Bronchial epithelial cell (primary cell): ENCODE measurements around the gene NUCB2. TPM values are rescaled to one million over a fixed set of nuclear protein-coding genes. Genes with fewer than 3 reads are reported as not detected.

Experiments
- DNase-seq: peaks from one replicate; pipeline ENCODE4 v3.0.0-alpha.2; 2010; ENCODE audit warnings: low read depth
- FAIRE-seq: peaks from 2 replicates; lab custom pipeline; 2011; peaks lifted over from hg19 to GRCh38; lab: Jason Lieb, UNC
- H3K27me3 ChIP-seq: 2 replicates; pipeline ENCODE4 v1.5.1; 2011; ENCODE audit warnings: low read length; ENCODE audit not compliant: control insufficient read depth, insufficient read depth
- H3K36me3 ChIP-seq: 2 replicates; pipeline ENCODE4 v1.5.1; 2011; ENCODE audit warnings: low read length; ENCODE audit not compliant: control insufficient read depth, insufficient read depth
- H3K4me3 ChIP-seq: 2 replicates; pipeline ENCODE4 v1.5.1; 2011; ENCODE audit warnings: mild to moderate bottlenecking, low read depth, low read length, control low read depth
- total RNA-seq: library from RNA; depleted of rRNA; stranded (reverse); fragments of >200 nt; gene quantifications from 2 replicates; pipeline ENCODE4 v1.2.1, GENCODE V29; 2014
- TF ChIP-seq, protein P1 (sequence below): IDR thresholded peaks from 2 replicates; pipeline ENCODE4 v1.5.1; 2011; ENCODE audit warnings: mild to moderate bottlenecking, moderate library complexity, low read length, control low read depth, inconsistent platforms; ENCODE audit not compliant: insufficient read depth, severe bottlenecking

Gene NUCB2
- total RNA-seq, 1 donor from 2014 or later, result 47.7 TPM

DNA sequence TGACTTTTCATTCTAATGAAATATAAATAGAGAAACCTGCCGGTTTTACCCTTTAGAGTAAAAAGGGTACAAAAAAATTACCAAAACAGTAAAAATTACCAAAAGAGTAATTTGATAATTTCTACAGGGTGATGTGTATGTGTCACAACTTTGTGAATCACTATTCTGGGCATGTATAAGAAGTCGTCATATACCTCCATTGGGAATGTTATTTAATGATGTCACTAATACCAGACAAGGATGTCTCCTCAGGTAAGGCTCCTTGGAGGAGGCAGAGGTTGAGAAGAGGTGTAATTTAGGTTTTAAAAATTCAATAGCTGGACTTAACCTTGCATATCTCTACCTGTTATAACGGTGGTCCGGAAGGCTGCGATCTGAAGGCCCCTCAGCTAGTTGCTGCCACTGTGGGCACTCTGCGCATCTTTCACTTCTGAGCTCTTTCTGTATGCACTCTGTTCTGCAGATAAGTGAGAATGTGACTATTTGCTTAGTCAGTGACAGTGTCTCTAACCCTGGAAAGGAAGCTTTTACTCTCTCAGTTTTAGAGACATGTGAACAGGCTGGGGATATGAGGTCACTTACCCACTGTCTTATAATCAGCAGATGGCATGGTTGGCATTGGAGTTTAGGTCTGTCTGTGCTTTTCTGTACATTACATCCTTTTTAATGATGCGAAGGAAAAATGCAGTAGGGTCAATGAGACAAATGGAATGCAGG, 74.1 kb downstream of the NUCB2 start:
- Histone ChIP-seq H3K27me3 (no peaks in the 10 kb centered on the region), H3K36me3 (no peaks in the 10 kb centered on the region), H3K4me3 (no peak overlapping the region)
- peak; percentile 53 for DNase-seq
- no peak for FAIRE-seq
- TF ChIP-seq, protein P1, sequence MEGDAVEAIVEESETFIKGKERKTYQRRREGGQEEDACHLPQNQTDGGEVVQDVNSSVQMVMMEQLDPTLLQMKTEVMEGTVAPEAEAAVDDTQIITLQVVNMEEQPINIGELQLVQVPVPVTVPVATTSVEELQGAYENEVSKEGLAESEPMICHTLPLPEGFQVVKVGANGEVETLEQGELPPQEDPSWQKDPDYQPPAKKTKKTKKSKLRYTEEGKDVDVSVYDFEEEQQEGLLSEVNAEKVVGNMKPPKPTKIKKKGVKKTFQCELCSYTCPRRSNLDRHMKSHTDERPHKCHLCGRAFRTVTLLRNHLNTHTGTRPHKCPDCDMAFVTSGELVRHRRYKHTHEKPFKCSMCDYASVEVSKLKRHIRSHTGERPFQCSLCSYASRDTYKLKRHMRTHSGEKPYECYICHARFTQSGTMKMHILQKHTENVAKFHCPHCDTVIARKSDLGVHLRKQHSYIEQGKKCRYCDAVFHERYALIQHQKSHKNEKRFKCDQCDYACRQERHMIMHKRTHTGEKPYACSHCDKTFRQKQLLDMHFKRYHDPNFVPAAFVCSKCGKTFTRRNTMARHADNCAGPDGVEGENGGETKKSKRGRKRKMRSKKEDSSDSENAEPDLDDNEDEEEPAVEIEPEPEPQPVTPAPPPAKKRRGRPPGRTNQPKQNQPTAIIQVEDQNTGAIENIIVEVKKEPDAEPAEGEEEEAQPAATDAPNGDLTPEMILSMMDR, result no peak

DNA sequence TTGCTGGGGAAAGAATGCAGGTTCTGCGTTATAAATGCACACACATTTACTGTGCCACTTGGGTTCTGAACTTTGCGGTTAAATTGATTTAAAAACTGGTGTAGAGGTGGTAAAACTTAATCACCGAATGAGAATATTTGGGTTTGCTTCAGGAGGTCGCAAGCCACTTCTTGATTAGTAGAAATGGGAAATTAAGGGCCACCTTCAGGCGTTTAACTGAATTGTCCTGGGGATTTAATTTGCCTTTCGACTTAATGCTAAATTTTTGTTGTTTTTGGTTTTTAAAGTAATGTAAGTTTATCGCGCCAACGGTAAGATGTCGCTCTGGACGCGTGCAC, 74.6 kb downstream of the NUCB2 start:
- H3K36me3 ChIP-seq, result no peaks in the 10 kb centered on the region
- H3K27me3 ChIP-seq, result no peaks in the 10 kb centered on the region
- FAIRE-seq (no peak), DNase-seq (no peak)
- TF ChIP-seq, protein P1, result no peak
- peak overlapping the region; percentile 64 for H3K4me3 ChIP-seq

DNA sequence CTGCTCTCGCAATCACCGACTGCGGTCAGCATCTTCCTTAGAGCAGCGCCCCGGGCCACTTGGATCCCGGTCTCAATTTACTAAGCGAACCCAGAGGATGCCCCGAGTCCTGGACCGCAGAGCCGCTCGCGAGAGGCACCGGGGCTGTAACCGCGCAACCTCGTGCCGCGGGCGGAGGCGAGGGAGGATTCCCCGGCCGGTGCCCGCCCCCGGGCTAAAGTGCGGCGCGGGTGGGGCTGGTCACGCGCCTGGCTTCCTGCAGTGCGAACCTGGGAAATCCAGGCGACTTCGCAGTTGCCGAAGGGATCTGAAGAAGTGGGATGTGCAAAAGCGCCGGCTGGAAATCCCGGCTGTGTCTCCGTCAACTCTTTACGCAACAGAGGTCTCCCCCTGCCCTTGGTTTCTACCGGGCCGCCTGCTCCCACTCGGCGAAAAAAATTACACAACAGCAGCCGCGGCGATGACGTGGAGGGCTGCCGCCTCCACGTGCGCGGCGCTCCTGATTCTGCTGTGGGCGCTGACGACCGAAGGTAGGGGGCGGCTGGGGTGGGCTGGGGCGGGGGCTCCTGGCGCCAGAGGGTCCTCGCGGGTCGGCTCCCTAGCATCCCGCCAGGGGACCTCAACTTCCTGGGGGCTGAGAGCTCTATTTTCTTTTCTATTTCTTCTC, 75.1 kb downstream of the NUCB2 start, which contains the start of gene NCR3LG1:
NCR3LG1 (plus strand) TSS at position 291 of the 667 bp plus-strand sequence; CDS start at position 461, 170 bp downstream.
- H3K27me3 ChIP-seq, result no peaks in the 10 kb centered on the region
- no peaks in the 10 kb centered on the region for H3K36me3 ChIP-seq
- FAIRE-seq (no peak), DNase-seq (peak; percentile 38)
- TF ChIP-seq, protein P1, result no peak
- H3K4me3 ChIP-seq, result peak within 1 kb of the TSS; percentile 64

DNA sequence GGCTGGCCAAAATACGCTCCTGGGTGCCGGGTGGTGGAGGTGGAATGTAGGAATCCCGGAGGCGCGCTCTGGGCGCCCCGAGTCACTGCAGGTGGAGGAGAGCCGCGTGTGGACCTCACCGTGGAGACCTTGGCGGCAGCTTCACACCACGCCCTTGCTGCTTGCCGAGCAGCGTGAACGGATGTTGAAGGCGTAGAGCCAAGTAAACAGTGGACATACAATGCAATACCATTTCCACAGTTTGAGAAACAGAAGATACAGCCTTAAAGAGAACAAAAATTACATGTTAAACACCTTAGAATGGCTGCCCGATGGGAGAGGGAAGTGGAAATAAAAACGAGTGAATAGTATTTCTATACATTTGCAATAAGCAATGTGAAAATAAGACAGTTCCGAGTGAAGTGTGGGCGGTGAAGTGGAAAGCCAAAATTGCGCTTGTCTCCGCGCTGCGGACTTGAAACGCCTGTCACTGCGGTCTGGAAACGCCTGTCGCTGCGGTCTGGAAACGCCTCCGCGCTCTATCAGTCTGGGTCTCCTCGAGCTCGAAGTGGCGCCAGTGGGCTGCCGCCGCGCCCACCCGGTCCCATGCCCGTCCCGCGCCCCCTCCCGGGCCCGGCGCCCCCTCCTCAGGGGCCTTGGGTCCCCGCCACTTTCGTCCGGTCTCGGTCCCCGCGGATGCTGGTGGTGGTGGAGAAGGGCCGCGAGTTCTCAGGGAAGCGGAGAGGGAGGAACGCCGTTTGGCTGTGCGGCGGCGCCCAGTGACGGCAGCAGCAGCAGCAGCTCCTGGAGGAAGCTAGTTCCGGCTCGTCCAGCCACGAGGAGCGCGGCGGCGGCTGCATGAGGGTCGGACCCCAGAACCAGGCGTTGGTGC, 76.6 kb downstream of the NUCB2 start:
- TF ChIP-seq, protein P1, result peak; percentile 5
- DNase-seq, result peak; percentile 51
- no peak for FAIRE-seq

DNA sequence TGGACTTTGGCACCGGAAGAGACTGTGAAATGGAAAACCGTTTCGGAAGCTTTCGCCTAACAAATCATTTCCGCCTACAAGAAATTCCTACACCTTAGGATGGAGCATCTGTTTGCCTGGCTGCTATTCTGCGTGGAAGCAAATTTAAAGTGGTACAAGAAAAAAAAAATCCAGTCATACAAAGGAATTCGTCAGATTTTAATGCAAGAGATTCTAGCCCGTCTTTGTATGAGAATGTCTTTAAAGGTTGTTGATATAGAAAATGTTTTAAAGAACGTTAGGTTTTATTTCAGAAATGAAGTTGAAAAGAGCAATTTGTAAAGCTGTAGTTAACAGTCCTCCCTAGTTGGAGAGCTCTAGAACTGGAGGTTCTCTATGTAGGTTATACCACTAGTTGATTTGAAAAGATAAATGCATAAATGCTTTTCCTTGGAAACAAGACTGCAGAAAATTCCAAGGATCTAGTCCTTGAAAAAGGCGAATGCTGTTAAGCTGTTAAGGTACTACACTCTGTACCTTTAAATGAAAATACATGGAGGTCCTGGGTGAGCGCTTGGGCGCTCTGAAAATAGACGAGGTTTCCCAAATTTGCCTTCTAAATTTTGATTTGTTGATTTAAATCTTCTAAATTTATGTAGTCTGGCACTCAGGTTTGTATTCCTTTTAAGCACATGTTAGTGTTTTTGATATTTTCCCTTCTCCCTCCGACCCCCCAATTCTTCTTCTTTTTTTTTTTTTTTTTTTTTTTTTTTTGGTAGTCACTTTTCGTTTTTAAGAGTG, 77.5 kb downstream of the NUCB2 start:
- FAIRE-seq, result no peak
- TF ChIP-seq, protein P1, result no peak
- Histone ChIP-seq H3K27me3 (no peaks in the 10 kb centered on the region), H3K4me3 (peak overlapping the region; percentile 64), H3K36me3 (no peaks in the 10 kb centered on the region)
- DNase-seq, result peak; percentile 28

More for the DNA sequence above, 76.6 kb downstream of the NUCB2 start:
- Histone ChIP-seq H3K27me3 (no peaks in the 10 kb centered on the region), H3K4me3 (peak overlapping the region; percentile 64), H3K36me3 (no peaks in the 10 kb centered on the region)
